ENCODE results near the gene ILDR2.

- TF ChIP-seq EP300 (IDR thresholded peaks at IDR 0.05; ENCODE audit: low read depth) (no peak), POLR2A (IDR thresholded peaks at IDR 0.05) (no peak)
- TF ChIP-seq, protein P1, sequence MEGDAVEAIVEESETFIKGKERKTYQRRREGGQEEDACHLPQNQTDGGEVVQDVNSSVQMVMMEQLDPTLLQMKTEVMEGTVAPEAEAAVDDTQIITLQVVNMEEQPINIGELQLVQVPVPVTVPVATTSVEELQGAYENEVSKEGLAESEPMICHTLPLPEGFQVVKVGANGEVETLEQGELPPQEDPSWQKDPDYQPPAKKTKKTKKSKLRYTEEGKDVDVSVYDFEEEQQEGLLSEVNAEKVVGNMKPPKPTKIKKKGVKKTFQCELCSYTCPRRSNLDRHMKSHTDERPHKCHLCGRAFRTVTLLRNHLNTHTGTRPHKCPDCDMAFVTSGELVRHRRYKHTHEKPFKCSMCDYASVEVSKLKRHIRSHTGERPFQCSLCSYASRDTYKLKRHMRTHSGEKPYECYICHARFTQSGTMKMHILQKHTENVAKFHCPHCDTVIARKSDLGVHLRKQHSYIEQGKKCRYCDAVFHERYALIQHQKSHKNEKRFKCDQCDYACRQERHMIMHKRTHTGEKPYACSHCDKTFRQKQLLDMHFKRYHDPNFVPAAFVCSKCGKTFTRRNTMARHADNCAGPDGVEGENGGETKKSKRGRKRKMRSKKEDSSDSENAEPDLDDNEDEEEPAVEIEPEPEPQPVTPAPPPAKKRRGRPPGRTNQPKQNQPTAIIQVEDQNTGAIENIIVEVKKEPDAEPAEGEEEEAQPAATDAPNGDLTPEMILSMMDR (IDR thresholded peaks at IDR 0.05), result no peak
These were observed 115.7 kb downstream of the ILDR2 start for GRCh38 chr1:166859597-166859996.

Data from transverse colon (tissue), 3 donors.